GM12878 (cell line): ENCODE measurements around the gene SDK2. TPM values are rescaled to one million over a fixed set of nuclear protein-coding genes. Genes with fewer than 3 reads are reported as not detected.

Experiments used
- ATAC-seq: fragments of 200-7000 bp; cut with Tn5 transposase; 3 replicates; pipeline ENCODE4 v1.9.1; 2020; ENCODE audit warnings: mild to moderate bottlenecking, moderate library complexity
- BruUV-seq: library from RNA; stranded (reverse); fragments of 400-500 nt; replicated peaks from 2 replicates; lab custom pipeline; 2021; lab: Mats Ljungman, UMichigan
- CTCF ChIA-PET: fragments of 300-600 bp; sonication (Branson Sonifier 250); formaldehyde crosslinking; extraction: SDS; loops from one replicate; lab custom pipeline; 2021; ENCODE audit warnings: inconsistent platforms; lab: Yijun Ruan, JAX
- POLR2A ChIA-PET: fragments of 350-600 bp; formaldehyde crosslinking; extraction: SDS; loops from one replicate; lab custom pipeline; 2021; ENCODE audit warnings: inconsistent platforms; lab: Charles Lee
- RAD21 ChIA-PET: fragments of 300-600 bp; sonication (Branson Sonifier 250); formaldehyde crosslinking; loops from one replicate; lab custom pipeline; 2023; ENCODE audit warnings: antibody characterized with exemption; ENCODE audit not compliant: unreplicated experiment; lab: Charles Lee
- SMC1A ChIA-PET: fragments of 300-600 bp; sonication (Branson Sonifier 250); formaldehyde crosslinking; loops from one replicate; lab custom pipeline; 2023; ENCODE audit not compliant: unreplicated experiment, uncharacterized antibody; lab: Charles Lee
- DNase-seq: peaks from one replicate; pipeline ENCODE4 v3.0.0-alpha.2; 2011; ENCODE audit warnings: low read depth, low spot score
- FAIRE-seq: peaks from 3 replicates; lab custom pipeline; 2011; peaks lifted over from hg19 to GRCh38; lab: Jason Lieb, UNC
- H2AFZ ChIP-seq: 2 replicates; pipeline ENCODE4 v1.6.0; 2011; ENCODE audit warnings: low read depth, low read length, control low read depth; ENCODE audit not compliant: control insufficient read depth
- H3K27ac ChIP-seq: 2 replicates; pipeline ENCODE4 v1.5.1; 2011; ENCODE audit warnings: control low read depth; ENCODE audit not compliant: control insufficient read depth, insufficient read depth
- H3K27me3 ChIP-seq, 2 experiments: replicated peaks in 1 of 2; 2 replicates each; pipeline versions ENCODE4 v1.6.0 to v1.6.1; 2011; ENCODE audit warnings: low read length in 1 of 2; ENCODE audit not compliant: control insufficient read depth in 2 of 2, insufficient read depth in 2 of 2
- H3K36me3 ChIP-seq, 2 experiments: 2 replicates each; pipeline ENCODE4 v1.5.1; 2011; ENCODE audit warnings: low read length in 1 of 2; ENCODE audit not compliant: control insufficient read depth in 2 of 2, insufficient read depth in 2 of 2
- H3K4me1 ChIP-seq: 2 replicates; pipeline ENCODE4 v1.6.1; 2011; ENCODE audit warnings: mild to moderate bottlenecking, low read length, moderate library complexity, mixed read lengths; ENCODE audit not compliant: control insufficient read depth, insufficient read depth
- H3K4me2 ChIP-seq: 2 replicates; pipeline ENCODE4 v1.6.0; 2011; ENCODE audit warnings: control low read depth; ENCODE audit not compliant: control insufficient read depth, insufficient read depth
- H3K4me3 ChIP-seq: fragments of 200-600 bp; sonication (generic); 2 replicates; pipeline ENCODE4 v1.5.1; 2016
- H3K79me2 ChIP-seq: 2 replicates; pipeline ENCODE4 v1.6.0; 2011; ENCODE audit warnings: low read length; ENCODE audit not compliant: control insufficient read depth, insufficient read depth
- H3K9ac ChIP-seq: 2 replicates; pipeline ENCODE4 v1.8.0; 2011; ENCODE audit warnings: low read length, control low read depth, mixed read lengths; ENCODE audit not compliant: control insufficient read depth, insufficient read depth
- H3K9me3 ChIP-seq: replicated peaks from 3 replicates; pipeline ENCODE4 v1.5.1; 2011; ENCODE audit warnings: mild to moderate bottlenecking, low read length; ENCODE audit not compliant: control insufficient read depth, insufficient read depth
- H4K20me1 ChIP-seq: 2 replicates; pipeline ENCODE4 v1.6.0; 2011; ENCODE audit not compliant: control insufficient read depth, insufficient read depth
- CBFB ChIP-seq: IDR thresholded peaks from 2 replicates; pipeline ENCODE4 v1.6.1; 2016; ENCODE audit warnings: antibody characterized with exemption, low read depth
- NBN ChIP-seq: fragments of 450-650 bp; IDR thresholded peaks from 2 replicates; pipeline ENCODE4 v1.6.1; 2016
- NFXL1 ChIP-seq: fragments of 450-650 bp; IDR thresholded peaks from 2 replicates; pipeline ENCODE4 v1.6.1; 2017; ENCODE audit warnings: antibody characterized with exemption, mild to moderate bottlenecking, borderline replicate concordance
- STAT3 ChIP-seq: IDR thresholded peaks from 2 replicates; pipeline ENCODE4 v1.6.1; 2011; ENCODE audit warnings: low read depth, low read length, improper control_type of control experiment
- TCF3 ChIP-seq: IDR thresholded peaks from 2 replicates; pipeline ENCODE4 v1.6.1; 2012; ENCODE audit warnings: low read depth, mild to moderate bottlenecking, low read length, borderline replicate concordance; ENCODE audit not compliant: insufficient read depth
- WGBS: methylation state at CpG from one replicate; pipeline ENCODE4 v1.1.6; 2016; ENCODE audit warnings: low lambda C conversion rate; ENCODE audit not compliant: insufficient replicate concordance, insufficient coverage; ENCODE audit errors: missing lambda C conversion rate; 5-methylcytosine and 5-hydroxymethylcytosine counted together
- in situ Hi-C: fragments of 300-500 bp; cut with MboI; formaldehyde crosslinking; loops from 9 replicates; pipeline ENCODE4 v1.14.3; 2018; ENCODE audit warnings: mixed read lengths
- intact Hi-C: fragments of 100-400 bp; cut with micrococcal nuclease; formaldehyde crosslinking; loops from one replicate; pipeline ENCODE4 v1.14.2; 2022; ENCODE audit not compliant: unreplicated experiment
- polyA plus RNA-seq, 11 experiments: library from polyadenylated mRNA; depleted of rRNA in 4 of 11; unstranded in 6 of 11; stranded (reverse) in 5 of 11; fragments of >200 nt; fragmentation: Nextera tagmentation in 4 of 11; fragmentation: Illumina TruSeq in 1 of 11; extraction: Ambion mirVana in 4 of 11; extraction: Trizol in 1 of 11; gene quantifications; 1 replicate in 1 of 11; 2 replicates in 10 of 11; pipeline versions ENCODE4 v1.2.1 to v1.2.3, GENCODE V29; 2011 to 2016; ENCODE audit warnings: inconsistent platforms in 2 of 11, missing spikeins in 2 of 11, low read depth in 1 of 11
- total RNA-seq, 4 experiments: library from RNA; depleted of rRNA in 3 of 4; stranded (reverse); fragments of >200 nt in 3 of 4; fragmentation: Illumina TruSeq in 1 of 4; extraction: Trizol in 1 of 4; gene quantifications; 2 replicates each; pipeline versions ENCODE4 v1.2.1 to v1.2.3, GENCODE V29; 2013 to 2021
- TF ChIP-seq, protein P1 (sequence below): fragments of 450-650 bp; formaldehyde crosslinking; IDR thresholded peaks from 2 replicates; pipeline ENCODE4 v1.4.0; 2020; ENCODE audit warnings: mild to moderate bottlenecking, moderate library complexity
- TF ChIP-seq, protein P2 (sequence below): fragments of 150-350 bp; IDR thresholded peaks from 2 replicates; pipeline ENCODE4 v1.6.1; 2014; ENCODE audit warnings: mild to moderate bottlenecking, low read depth, low read length

Gene SDK2
- total and polyA plus RNA-seq, 10 of the 15 experiments (the other 5 are each of a cell fraction or from before 2014, with no cell fraction given): 0.03 to 0.08 (median 0.03) TPM; not detected in 7

DNA sequence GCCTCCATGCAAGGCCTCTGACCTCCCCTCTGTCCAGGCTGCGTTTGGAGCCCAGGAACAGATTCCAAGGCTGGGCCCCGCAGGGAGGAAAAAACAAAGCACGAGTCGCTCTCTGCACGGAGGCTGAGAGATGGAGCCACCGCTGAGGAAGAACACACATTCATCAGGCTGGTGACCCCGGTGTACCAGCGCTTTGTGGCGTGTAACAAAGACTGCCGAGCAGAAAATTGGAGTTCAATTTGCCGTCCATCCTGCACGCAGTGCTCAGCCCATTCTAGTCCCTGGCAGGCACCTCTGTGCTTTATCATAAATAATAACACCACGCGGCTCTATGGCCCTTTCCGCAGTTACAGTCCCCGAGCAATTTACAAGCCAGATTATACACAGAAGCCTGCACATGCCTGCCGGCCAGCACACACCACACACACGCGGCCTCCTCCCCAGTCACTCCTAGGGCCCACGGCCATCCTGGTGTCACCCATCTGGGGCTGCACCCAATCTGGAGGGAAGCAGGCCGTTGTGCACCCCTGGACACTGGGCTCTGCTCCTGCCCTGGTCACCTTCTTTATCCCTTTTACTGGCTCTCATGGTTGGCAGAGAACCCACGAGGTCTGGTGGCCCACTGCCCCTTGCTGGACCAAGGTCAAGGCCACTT lies 124.4 kb downstream of the SDK2 start:
- no peak for FAIRE-seq
- in situ Hi-C loops: no loop called here

More for the DNA sequence above, 124.4 kb downstream of the SDK2 start:
- no peak for TF ChIP-seq STAT3
- TF ChIP-seq, protein P1, sequence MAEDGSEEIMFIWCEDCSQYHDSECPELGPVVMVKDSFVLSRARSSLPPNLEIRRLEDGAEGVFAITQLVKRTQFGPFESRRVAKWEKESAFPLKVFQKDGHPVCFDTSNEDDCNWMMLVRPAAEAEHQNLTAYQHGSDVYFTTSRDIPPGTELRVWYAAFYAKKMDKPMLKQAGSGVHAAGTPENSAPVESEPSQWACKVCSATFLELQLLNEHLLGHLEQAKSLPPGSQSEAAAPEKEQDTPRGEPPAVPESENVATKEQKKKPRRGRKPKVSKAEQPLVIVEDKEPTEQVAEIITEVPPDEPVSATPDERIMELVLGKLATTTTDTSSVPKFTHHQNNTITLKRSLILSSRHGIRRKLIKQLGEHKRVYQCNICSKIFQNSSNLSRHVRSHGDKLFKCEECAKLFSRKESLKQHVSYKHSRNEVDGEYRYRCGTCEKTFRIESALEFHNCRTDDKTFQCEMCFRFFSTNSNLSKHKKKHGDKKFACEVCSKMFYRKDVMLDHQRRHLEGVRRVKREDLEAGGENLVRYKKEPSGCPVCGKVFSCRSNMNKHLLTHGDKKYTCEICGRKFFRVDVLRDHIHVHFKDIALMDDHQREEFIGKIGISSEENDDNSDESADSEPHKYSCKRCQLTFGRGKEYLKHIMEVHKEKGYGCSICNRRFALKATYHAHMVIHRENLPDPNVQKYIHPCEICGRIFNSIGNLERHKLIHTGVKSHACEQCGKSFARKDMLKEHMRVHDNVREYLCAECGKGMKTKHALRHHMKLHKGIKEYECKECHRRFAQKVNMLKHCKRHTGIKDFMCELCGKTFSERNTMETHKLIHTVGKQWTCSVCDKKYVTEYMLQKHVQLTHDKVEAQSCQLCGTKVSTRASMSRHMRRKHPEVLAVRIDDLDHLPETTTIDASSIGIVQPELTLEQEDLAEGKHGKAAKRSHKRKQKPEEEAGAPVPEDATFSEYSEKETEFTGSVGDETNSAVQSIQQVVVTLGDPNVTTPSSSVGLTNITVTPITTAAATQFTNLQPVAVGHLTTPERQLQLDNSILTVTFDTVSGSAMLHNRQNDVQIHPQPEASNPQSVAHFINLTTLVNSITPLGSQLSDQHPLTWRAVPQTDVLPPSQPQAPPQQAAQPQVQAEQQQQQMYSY: no peak
- TF ChIP-seq, protein P2, sequence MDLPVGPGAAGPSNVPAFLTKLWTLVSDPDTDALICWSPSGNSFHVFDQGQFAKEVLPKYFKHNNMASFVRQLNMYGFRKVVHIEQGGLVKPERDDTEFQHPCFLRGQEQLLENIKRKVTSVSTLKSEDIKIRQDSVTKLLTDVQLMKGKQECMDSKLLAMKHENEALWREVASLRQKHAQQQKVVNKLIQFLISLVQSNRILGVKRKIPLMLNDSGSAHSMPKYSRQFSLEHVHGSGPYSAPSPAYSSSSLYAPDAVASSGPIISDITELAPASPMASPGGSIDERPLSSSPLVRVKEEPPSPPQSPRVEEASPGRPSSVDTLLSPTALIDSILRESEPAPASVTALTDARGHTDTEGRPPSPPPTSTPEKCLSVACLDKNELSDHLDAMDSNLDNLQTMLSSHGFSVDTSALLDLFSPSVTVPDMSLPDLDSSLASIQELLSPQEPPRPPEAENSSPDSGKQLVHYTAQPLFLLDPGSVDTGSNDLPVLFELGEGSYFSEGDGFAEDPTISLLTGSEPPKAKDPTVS: no peak
- no peak for TF ChIP-seq TCF3
- no peak for TF ChIP-seq NBN
- no peak for TF ChIP-seq CBFB
- no peak for TF ChIP-seq NFXL1
- Histone ChIP-seq H3K9ac (no peak overlapping the region), H3K4me1 (no peaks in the 10 kb centered on the region), H3K79me2 (no peaks in the 10 kb centered on the region), H3K9me3 (no peaks in the 10 kb centered on the region), H3K27ac (no peak overlapping the region), H3K4me3 (no peak overlapping the region), H3K36me3 (no peaks in the 10 kb centered on the region), H3K4me2 (no peak overlapping the region), H2AFZ (no peak overlapping the region), H4K20me1 (no peaks in the 10 kb centered on the region), H3K27me3 (peaks cover 0 to 5% of the 10 kb centered on the region in 2 experiments; a peak in 2 of 4 replicates)
- DNase-seq (no peak), ATAC-seq (no peak)
- intact Hi-C loops: no loop called here
- POLR2A ChIA-PET: no interaction called here
- SMC1A ChIA-PET: no interaction called here
- no TSS peak for BruUV-seq
- RAD21 ChIA-PET: no interaction called here
- CTCF ChIA-PET: interaction anchor here (0.6 kb wide), 1 partner anchor 212 kb away, joined by 3 read pairs; no protein-coding TSS in a partner anchor
- 32% methylated on average over 22 of the region's 22 CpGs for WGBS
